ENCODE data around the gene VPS51.
A peak's percentile ranks its signal among the peaks of the same experiment; 100 is the strongest.
"Not testable (repeated sequence)": the region's sequence is repeated elsewhere in the genome, so short reads cannot be mapped to it uniquely, and the experiment has no call there.

Gene VPS51

GRCh38 chr11:65135633-65136145 lies 39.7 kb downstream of the VPS51 start:
- no peak for DNase-seq

- DNase-seq: no peak
Measured at GRCh38 chr11:65136515-65137096, 40.6 kb downstream of the VPS51 start.

- no peak for DNase-seq
Measured at GRCh38 chr11:65141896-65142494, 46.0 kb downstream of the VPS51 start.

GRCh38 chr11:65147352-65148075 lies 51.5 kb downstream of the VPS51 start:
- DNase-seq: no peak

GRCh38 chr11:65148657-65149056 lies 52.6 kb downstream of the VPS51 start:
- no peak for DNase-seq

- DNase-seq: not testable (repeated sequence)
Measured at GRCh38 chr11:65150131-65150508, 54.1 kb downstream of the VPS51 start.

- peak in 1 of 5 donors; percentile 14 for DNase-seq
Measured at GRCh38 chr11:65150509-65151299, 54.7 kb downstream of the VPS51 start.

GRCh38 chr11:65151331-65151899 lies 55.4 kb downstream of the VPS51 start:
- DNase-seq: no peak

- no peak for DNase-seq
Measured at GRCh38 chr11:65152122-65152521, 56.1 kb downstream of the VPS51 start.

- no peak for DNase-seq
Measured at GRCh38 chr11:65156256-65156655, 60.2 kb downstream of the VPS51 start.

- DNase-seq: no peak
Measured at GRCh38 chr11:65156926-65157325, 60.9 kb downstream of the VPS51 start.

GRCh38 chr11:65157336-65157735 lies 61.3 kb downstream of the VPS51 start:
- DNase-seq: no peak

GRCh38 chr11:65159012-65159411 lies 63.0 kb downstream of the VPS51 start:
- DNase-seq: no peak

GRCh38 chr11:65160643-65161042 lies 64.6 kb downstream of the VPS51 start:
- DNase-seq: no peak

Measured in T-helper 1 cell (primary cell).